ENCODE data around the gene GPC1. TPM values are rescaled to one million over a fixed set of nuclear protein-coding genes. Genes with fewer than 3 reads are reported as not detected.

The GPC1 gene
- total and polyA plus RNA-seq, 8 donors = 6.3 to 117 (median 23.2) TPM

- no peak for TF ChIP-seq POLR2A (IDR thresholded peaks at IDR 0.05)
- TF ChIP-seq CTCF (IDR thresholded peaks at IDR 0.05) = no peak
- TF ChIP-seq EP300 (IDR thresholded peaks at IDR 0.05) = no peak
- no peak for TF ChIP-seq POLR2AphosphoS5 (IDR thresholded peaks at IDR 0.05)
- Histone ChIP-seq H3K4me3 (no peak overlapping the region), H3K36me3 (no peaks in the 10 kb centered on the region), H3K4me1 (no peaks in the 10 kb centered on the region), H3K27ac (no peak overlapping the region), H3K27me3 (no peaks in the 10 kb centered on the region), H3K9me3 (peaks cover 0 to 18% (median 5%) of the 10 kb centered on the region in 4 donors)
- DNase-seq = peak in 1 of 2 donors; percentile 18
- 93 to 95% (median 95%) methylated on average over 20 to 21 of the region's 21 CpGs for WGBS, 5 donors
- intact Hi-C loops (cut with DNase I; ENCODE audit: low total_unique reads) = no loop called here
These were observed 43.1 kb downstream of the GPC1 start for GRCh38 chr2:240478346-240479110.

- Histone ChIP-seq H3K36me3 (no peaks in the 10 kb centered on the region), H3K4me1 (no peaks in the 10 kb centered on the region), H3K9me3 (peaks cover 0 to 12% (median 4%) of the 10 kb centered on the region in 4 donors), H3K27me3 (no peaks in the 10 kb centered on the region), H3K27ac (no peak overlapping the region), H3K4me3 (no peak overlapping the region)
- intact Hi-C loops (cut with DNase I; ENCODE audit: low total_unique reads) = no loop called here
- 69 to 93% (median 85%) methylated on average over 8 to 12 of the region's 12 CpGs for WGBS, 5 donors
- peak in 1 of 2 donors; percentile 21 for DNase-seq
- TF ChIP-seq POLR2AphosphoS5 (IDR thresholded peaks at IDR 0.05) (no peak), POLR2A (IDR thresholded peaks at IDR 0.05) (no peak), EP300 (IDR thresholded peaks at IDR 0.05) (no peak), CTCF (IDR thresholded peaks at IDR 0.05) (no peak)
These were observed 43.6 kb downstream of the GPC1 start for GRCh38 chr2:240479111-240479501.

- Histone ChIP-seq H3K27ac (no peak overlapping the region), H3K9me3 (peaks cover 0 to 18% (median 5%) of the 10 kb centered on the region in 4 donors), H3K4me3 (no peak overlapping the region), H3K27me3 (no peaks in the 10 kb centered on the region), H3K4me1 (no peaks in the 10 kb centered on the region), H3K36me3 (no peaks in the 10 kb centered on the region)
- no peak for TF ChIP-seq POLR2A (IDR thresholded peaks at IDR 0.05)
- TF ChIP-seq EP300 (IDR thresholded peaks at IDR 0.05) = no peak
- TF ChIP-seq CTCF (IDR thresholded peaks at IDR 0.05) = no peak
- no peak for TF ChIP-seq POLR2AphosphoS5 (IDR thresholded peaks at IDR 0.05)
- WGBS, 5 donors = 87 to 96% (median 91%) methylated on average over 17 to 25 of the region's 25 CpGs
- intact Hi-C loops (cut with DNase I; ENCODE audit: low total_unique reads) = no loop called here
- peak in 1 of 2 donors; percentile 20 for DNase-seq
These were observed 45.6 kb downstream of the GPC1 start for GRCh38 chr2:240480834-240481623.

- intact Hi-C loops (cut with DNase I; ENCODE audit: low total_unique reads) = no loop called here
- Histone ChIP-seq H3K4me3 (no peak overlapping the region), H3K36me3 (no peaks in the 10 kb centered on the region), H3K4me1 (no peaks in the 10 kb centered on the region), H3K27ac (no peak overlapping the region), H3K27me3 (no peaks in the 10 kb centered on the region), H3K9me3 (peaks cover 0 to 16% (median 9%) of the 10 kb centered on the region in 4 donors)
- TF ChIP-seq CTCF (IDR thresholded peaks at IDR 0.05) (no peak), POLR2AphosphoS5 (IDR thresholded peaks at IDR 0.05) (no peak), POLR2A (IDR thresholded peaks at IDR 0.05) (no peak), EP300 (IDR thresholded peaks at IDR 0.05) (no peak)
- no peak for DNase-seq
- 89 to 95% (median 90%) methylated on average over 2 to 5 of the region's 5 CpGs for WGBS, 5 donors
These were observed 46.3 kb downstream of the GPC1 start for GRCh38 chr2:240481720-240482119.
